Endothelial cell of hepatic sinusoid (primary cell): Measurements from ENCODE around the gene CCDC142.
"Not testable (repeated sequence)": the region's sequence is repeated elsewhere in the genome, so short reads cannot be mapped to it uniquely, and the experiment has no call there.

Source experiments
- in situ Hi-C: cut with HindIII; loops from 2 replicates; pipeline ENCODE4 v1.10.0; 2017; ENCODE audit warnings: low sequenced_read_pairs

CCDC142 gene

GRCh38 chr2:74442483-74443297, 40.1 kb downstream of the CCDC142 start:
- in situ Hi-C loops = not testable (repeated sequence)

DNA sequence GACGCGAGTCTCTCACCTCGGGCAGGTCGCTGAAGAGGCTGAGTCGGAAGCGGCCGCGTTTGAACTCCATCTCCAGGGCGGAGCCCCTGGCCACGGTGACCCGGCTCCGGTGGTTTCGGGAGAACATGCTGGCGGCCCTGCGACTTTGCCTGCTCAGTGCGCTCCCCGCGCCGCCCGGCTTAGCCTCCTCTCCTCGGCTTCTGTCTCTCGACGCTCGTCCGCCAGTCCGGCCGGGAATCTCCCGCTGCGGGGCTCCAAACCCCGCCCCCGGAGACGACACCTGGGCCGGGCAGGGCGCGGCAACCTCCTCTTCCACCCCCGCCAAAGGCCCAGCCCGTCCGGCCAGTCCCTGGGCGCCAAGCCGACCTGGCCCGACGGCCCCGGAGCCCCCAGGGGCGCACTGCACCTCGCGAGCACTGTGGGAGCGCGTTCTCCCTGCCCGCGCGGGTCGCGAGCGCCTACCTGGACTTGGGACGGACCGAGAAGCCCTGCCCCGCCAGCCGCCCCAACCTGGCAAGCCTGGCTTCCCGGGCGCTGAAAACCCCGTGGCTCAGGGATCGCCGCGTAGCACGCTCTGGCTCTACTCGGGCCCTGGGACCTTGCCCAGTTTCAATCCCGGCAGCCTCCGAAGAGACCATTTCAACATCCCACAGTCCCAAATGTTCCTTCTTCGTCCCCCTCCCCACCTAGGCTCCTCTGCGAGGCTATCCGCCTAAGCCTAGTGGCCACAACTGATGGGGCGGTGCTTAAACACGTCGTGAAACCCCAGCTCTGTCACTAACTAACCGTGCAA, 40.9 kb downstream of the CCDC142 start, which contains the start of gene RTKN:
TSS of gene RTKN (minus strand) at position 248 of the 793 bp plus-strand sequence. CDS start at position 127, 121 bp downstream.
- in situ Hi-C loops = no loop called here

DNA sequence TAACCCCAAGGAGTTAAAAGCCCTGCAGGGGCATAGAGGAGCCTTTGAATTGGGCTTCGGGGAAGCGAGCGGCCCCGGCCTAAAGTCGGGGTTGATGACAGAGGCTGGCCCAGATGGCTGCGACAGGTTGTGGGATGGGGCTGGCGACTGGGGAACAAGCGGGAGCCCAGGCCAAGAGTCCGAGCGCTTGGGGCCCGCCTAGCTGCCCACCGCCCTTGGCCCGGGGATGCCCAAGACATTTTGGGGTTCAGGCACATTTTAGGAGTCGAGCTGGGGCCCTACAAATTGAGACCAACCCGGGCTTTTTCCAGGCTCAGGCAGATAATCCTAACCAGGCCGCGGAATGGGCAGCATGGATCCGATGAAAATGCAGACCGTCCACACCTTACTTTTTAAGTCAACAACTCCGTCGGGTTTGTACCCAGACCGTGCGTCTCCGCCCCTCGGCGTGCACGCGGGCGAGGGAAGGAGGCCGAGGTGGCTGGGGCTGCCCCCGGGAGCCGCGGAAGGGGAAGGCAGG, 41.6 kb downstream of the CCDC142 start:
- in situ Hi-C loops = no loop called here

DNA sequence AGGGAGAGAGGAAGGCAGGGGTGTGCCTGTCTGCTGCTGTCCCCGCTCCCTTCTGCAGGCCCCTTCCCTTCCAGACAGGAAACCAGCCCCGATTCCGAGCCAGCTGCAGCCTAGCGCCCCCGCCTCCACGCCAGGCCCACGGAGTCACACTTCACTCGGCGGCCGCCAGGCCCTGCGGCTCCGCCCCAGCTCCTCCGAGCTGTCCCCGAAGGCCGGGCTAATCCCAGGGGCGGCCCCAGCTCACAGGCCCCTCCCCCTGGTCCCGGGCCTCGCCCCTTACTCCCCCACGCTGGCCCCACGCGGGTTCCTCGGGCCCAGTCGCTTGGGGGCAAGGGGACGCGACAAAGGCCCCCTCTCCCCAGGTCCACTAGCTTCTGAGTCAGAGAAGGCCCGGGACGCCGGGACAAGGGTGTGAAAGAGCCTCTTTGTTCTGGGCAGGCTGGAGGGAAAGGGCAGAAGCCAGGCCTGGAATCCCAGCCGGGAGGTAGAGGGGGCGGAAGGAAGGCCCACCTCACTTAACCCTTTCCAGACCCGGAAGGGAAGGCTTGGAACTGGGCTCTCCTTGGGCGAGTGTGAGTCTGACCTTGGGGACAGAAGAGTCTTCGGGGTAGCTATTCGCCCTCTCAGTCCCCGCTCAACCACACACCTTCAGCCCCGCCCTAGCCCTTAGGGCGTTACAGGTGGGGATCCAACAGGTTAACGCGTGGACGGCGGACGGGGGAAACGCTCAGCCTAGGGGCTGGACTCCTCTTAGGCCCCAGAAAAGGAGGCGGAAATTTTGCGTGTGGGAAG, 42.2 kb downstream of the CCDC142 start:
- in situ Hi-C loops = no loop called here

DNA sequence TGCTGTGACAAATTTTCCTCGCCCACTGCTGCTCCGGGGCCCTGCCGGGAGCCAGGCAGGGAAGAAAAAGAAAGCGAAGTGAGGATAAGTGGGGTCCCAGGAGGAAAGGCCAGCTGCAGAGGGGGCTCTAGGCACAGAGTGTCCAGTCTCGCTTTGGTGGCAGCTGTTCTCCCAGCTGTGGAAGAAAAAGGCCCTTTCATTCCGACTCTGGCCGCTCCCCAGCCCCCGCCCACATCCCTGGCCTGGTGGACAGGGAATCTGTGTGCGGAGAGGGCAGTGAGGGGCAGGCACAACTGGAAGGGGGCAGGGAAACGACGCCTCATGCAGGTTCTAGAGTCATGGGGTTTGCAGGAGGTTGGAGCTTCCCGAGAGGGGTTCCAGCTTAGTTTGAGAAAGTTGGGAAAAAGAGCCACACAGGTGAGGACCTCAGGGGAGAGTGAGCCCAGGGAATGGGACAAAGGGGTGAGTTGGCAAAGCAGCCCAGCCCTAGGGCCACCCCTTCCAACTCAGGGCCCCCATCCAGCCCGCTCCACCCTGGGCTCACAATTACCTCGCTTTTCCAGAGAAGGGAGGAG, 42.9 kb downstream of the CCDC142 start:
- in situ Hi-C loops = no loop called here

DNA sequence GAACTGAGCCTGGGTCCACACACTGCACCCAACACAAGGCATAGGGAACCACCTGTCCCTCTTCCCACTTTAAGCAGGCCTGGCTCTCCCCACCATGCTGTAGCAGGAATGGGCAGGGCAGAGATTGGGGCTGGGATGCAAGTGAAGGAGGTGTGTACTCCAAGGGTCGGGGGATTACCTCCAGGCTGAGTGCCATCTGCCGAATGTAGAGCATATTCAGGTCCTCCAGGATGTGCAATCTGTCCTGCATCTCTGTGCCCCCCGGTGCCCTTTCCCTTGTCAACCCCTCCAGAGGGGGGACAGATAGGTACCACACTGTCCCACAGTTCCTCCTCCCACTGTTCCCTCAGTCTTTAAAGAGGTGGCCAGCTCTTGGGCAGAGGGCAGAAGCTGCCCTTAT, 43.4 kb downstream of the CCDC142 start:
- in situ Hi-C loops = no loop called here

GRCh38 chr2:74438248-74438647, 44.5 kb downstream of the CCDC142 start:
- in situ Hi-C loops = no loop called here

GRCh38 chr2:74436848-74437695, 45.7 kb downstream of the CCDC142 start:
- in situ Hi-C loops = no loop called here

GRCh38 chr2:74436111-74436805, 46.5 kb downstream of the CCDC142 start:
- in situ Hi-C loops = no loop called here

DNA sequence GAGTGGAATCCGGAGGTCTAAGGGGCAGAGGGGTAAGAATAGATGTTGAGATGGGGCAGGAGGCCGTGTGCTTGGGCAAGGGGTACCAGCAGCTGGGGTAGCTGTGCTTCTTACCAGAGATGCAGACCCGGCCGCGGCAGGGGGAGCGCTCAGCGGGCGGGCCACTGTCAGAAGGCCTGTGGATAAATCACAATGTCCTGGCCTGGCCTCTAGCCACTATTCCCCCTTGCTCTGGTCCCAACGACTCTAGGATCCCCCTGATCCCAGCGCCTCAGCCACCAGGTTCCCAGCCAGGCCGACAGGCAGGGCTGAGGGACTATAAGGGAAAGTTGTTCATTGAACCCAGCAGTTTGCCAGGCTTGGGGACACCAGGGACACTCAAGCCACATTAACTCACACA, 52.3 kb downstream of the CCDC142 start:
- in situ Hi-C loops = loop anchor here (5.0 kb wide), 1 partner anchor 107 kb away; no protein-coding TSS in a partner anchor

GRCh38 chr2:74429487-74430451, 53.0 kb downstream of the CCDC142 start:
- in situ Hi-C loops = loop anchor here (5.0 kb wide), 1 partner anchor 108 kb away; no protein-coding TSS in a partner anchor

- in situ Hi-C loops = no loop called here
These were observed 54.1 kb downstream of the CCDC142 start for GRCh38 chr2:74428675-74429074.

GRCh38 chr2:74427551-74427950, 55.2 kb downstream of the CCDC142 start:
- in situ Hi-C loops = no loop called here

- in situ Hi-C loops = no loop called here
These were observed 56.5 kb downstream of the CCDC142 start for GRCh38 chr2:74426181-74426758.

- in situ Hi-C loops = no loop called here
These were observed 57.3 kb downstream of the CCDC142 start for GRCh38 chr2:74425523-74425922.

GRCh38 chr2:74424995-74425406, 57.8 kb downstream of the CCDC142 start:
- in situ Hi-C loops = no loop called here
